Measurements from ENCODE around the gene DCTN1.

DCTN1 gene

DNA sequence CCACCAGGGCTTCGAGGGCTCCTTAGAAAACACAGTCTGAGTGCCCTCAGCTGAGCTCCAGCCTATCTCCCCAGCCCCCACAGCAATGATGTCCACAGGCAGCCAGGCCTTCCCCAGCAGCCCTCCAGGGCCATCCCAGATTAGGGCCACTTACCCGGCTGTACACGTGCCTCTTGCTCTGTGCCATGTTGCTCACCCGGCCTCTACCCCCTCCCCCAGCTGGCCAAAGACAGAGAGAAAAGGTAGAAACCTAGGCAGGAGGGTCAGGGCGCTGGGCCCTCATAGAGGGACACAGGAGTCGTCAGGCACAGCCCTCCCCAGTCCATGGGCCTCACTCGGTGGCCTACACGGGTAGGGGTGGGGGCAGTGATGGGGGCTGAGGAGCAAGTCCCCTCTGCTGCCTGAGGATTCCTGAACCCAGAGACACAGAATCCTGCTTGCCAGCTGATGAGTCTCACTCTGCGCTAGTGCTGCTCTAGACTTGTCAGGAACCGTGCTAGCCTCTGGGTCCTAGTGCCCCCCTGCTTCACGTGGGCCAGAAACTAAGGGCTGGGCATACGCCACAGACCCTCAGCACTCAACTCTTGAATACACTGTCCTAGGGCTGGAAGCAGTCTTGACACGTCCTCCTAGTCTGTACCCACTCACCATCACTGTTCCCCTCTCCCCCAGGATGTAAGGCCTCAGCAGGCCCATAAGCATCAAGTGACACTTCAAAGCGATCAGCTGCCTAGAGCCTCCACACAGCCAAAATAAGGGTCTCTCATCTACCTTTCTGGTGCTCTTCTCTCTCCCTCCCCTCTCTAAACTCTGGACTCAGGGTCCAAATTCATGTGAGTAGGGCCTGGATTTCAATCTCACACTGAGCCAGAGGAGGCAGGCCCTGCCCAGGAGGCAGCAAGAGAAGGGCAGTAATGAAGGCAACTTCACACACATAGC, at the start of gene DCTN1:
TSS of gene DCTN1 (minus strand) at position 461 of the 939 bp plus-strand sequence. CDS start at position 187, 274 bp downstream.
- Histone ChIP-seq H3K27me3 (replicated peaks; ENCODE audit: control insufficient read depth, insufficient read depth, low read length) (no peaks in the 10 kb centered on the region), H3K36me3 (ENCODE audit: control insufficient read depth, insufficient read depth, low read length) (peaks cover 17% of the 10 kb centered on the region), H3K4me3 (replicated peaks; ENCODE audit: low read depth, low read length) (no peak within 1 kb of the TSS; the same call in 1 of the 2 replicates)
- no peak for DNase-seq (ENCODE audit: extremely low read depth, insufficient read length)
- TF ChIP-seq, protein P1, sequence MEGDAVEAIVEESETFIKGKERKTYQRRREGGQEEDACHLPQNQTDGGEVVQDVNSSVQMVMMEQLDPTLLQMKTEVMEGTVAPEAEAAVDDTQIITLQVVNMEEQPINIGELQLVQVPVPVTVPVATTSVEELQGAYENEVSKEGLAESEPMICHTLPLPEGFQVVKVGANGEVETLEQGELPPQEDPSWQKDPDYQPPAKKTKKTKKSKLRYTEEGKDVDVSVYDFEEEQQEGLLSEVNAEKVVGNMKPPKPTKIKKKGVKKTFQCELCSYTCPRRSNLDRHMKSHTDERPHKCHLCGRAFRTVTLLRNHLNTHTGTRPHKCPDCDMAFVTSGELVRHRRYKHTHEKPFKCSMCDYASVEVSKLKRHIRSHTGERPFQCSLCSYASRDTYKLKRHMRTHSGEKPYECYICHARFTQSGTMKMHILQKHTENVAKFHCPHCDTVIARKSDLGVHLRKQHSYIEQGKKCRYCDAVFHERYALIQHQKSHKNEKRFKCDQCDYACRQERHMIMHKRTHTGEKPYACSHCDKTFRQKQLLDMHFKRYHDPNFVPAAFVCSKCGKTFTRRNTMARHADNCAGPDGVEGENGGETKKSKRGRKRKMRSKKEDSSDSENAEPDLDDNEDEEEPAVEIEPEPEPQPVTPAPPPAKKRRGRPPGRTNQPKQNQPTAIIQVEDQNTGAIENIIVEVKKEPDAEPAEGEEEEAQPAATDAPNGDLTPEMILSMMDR (IDR thresholded peaks at IDR 0.05; ENCODE audit: insufficient read depth, low read length, poor library complexity, severe bottlenecking) = no peak

DNA sequence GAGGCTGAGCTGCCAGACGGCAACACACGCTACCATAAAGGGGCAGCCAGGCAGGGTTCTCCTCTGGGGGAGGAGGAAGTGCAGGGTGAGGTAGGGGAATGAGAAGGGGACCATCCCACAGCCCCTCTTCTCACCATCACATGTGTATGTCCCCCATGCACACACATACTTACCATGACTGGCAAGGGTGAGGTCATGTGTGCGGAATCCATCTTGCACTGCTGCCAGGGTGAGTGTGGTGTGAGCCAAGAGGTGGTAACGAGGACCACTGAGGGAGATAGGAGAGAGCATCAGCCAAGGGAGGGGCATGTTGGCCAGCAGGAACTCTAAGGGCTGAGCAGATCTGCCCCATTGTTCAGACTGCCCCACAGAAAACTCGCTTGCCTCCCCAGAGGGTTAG, 48.6 kb upstream of the DCTN1 start:
- no peak for DNase-seq (ENCODE audit: extremely low read depth, insufficient read length)
- Histone ChIP-seq H3K4me3 (replicated peaks; ENCODE audit: low read depth, low read length) (no peak overlapping the region), H3K36me3 (ENCODE audit: control insufficient read depth, insufficient read depth, low read length) (peaks cover 8% of the 10 kb centered on the region), H3K27me3 (replicated peaks; ENCODE audit: control insufficient read depth, insufficient read depth, low read length) (no peaks in the 10 kb centered on the region)
- TF ChIP-seq, protein P1 (IDR thresholded peaks at IDR 0.05; ENCODE audit: insufficient read depth, low read length, poor library complexity, severe bottlenecking) = no peak

DNA sequence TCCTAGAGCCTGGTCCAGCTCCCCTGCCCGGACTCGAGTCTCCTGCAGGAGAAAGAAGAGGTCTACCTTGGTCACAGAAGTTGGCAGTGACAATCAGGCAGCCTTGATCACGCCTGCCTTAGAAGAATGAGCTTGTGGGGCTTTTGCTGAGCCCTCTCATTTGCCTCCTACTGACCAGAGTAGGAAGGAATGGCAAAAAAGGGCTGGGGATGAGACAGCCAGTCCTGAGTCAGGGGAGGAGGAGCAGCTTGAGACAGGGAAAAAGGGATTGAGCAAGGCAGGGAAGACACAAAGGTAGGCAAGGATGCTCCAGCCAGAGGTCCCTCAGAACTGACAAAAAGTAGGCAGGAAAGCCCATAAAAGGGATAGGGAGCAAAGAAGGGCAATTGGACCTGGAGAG, 47.4 kb upstream of the DCTN1 start:
- H3K27me3 ChIP-seq (replicated peaks; ENCODE audit: control insufficient read depth, insufficient read depth, low read length) = no peaks in the 10 kb centered on the region
- DNase-seq (ENCODE audit: extremely low read depth, insufficient read length) = no peak
- H3K36me3 ChIP-seq (ENCODE audit: control insufficient read depth, insufficient read depth, low read length) = peaks cover 8% of the 10 kb centered on the region
- TF ChIP-seq, protein P1 (IDR thresholded peaks at IDR 0.05; ENCODE audit: insufficient read depth, low read length, poor library complexity, severe bottlenecking) = no peak
- H3K4me3 ChIP-seq (replicated peaks; ENCODE audit: low read depth, low read length) = no peak overlapping the region

- TF ChIP-seq, protein P1 (IDR thresholded peaks at IDR 0.05; ENCODE audit: insufficient read depth, low read length, poor library complexity, severe bottlenecking) = no peak
- DNase-seq (ENCODE audit: extremely low read depth, insufficient read length) = no peak
- no peak overlapping the region for H3K4me3 ChIP-seq (replicated peaks; ENCODE audit: low read depth, low read length)
- H3K27me3 ChIP-seq (replicated peaks; ENCODE audit: control insufficient read depth, insufficient read depth, low read length) = no peaks in the 10 kb centered on the region
- H3K36me3 ChIP-seq (ENCODE audit: control insufficient read depth, insufficient read depth, low read length) = peaks cover 8% of the 10 kb centered on the region
These were observed 46.2 kb upstream of the DCTN1 start for GRCh38 chr2:74426181-74426758.

GRCh38 chr2:74425523-74425922, 45.4 kb upstream of the DCTN1 start:
- TF ChIP-seq, protein P1 (IDR thresholded peaks at IDR 0.05; ENCODE audit: insufficient read depth, low read length, poor library complexity, severe bottlenecking) = no peak

More at GRCh38 chr2:74425523-74425922, 45.4 kb upstream of the DCTN1 start:
- no peak for DNase-seq (ENCODE audit: extremely low read depth, insufficient read length)
- Histone ChIP-seq H3K4me3 (replicated peaks; ENCODE audit: low read depth, low read length) (no peak overlapping the region), H3K36me3 (ENCODE audit: control insufficient read depth, insufficient read depth, low read length) (peaks cover 8% of the 10 kb centered on the region), H3K27me3 (replicated peaks; ENCODE audit: control insufficient read depth, insufficient read depth, low read length) (no peaks in the 10 kb centered on the region)

All from GM06990 (cell line).